Nephron (organoid): Measurements from ENCODE around the gene ARHGEF6.

Experiments used
- H3K27ac Mint-ChIP-seq, 3 experiments: 2 replicates each; pipeline ENCODE4 v1.8.0; 2020; ENCODE audit warnings: mixed read lengths in 3 of 3, mild to moderate bottlenecking in 2 of 3, moderate library complexity in 1 of 3
- H3K27me3 Mint-ChIP-seq: 2 replicates; pipeline ENCODE4 v1.8.0; 2021; ENCODE audit warnings: low read depth, mild to moderate bottlenecking, moderate library complexity, mixed read lengths
- H3K36me3 Mint-ChIP-seq: 2 replicates; pipeline ENCODE4 v1.8.0; 2020; ENCODE audit warnings: low read depth, mixed read lengths
- H3K4me1 Mint-ChIP-seq: 2 replicates; pipeline ENCODE4 v1.8.0; 2020; ENCODE audit warnings: mixed read lengths
- H3K4me3 Mint-ChIP-seq, 3 experiments: 2 replicates each; pipeline ENCODE4 v1.8.0; 2020; ENCODE audit warnings: mild to moderate bottlenecking in 3 of 3, mixed read lengths in 3 of 3, moderate library complexity in 2 of 3
- H3K9me3 Mint-ChIP-seq: 2 replicates; pipeline ENCODE4 v1.8.0; 2020; ENCODE audit warnings: mixed read lengths
- CTCF ChIP-seq, 3 experiments: fragments of 200-600 bp; sonication (generic); IDR thresholded peaks; one replicate each; pipeline ENCODE4 v1.5.0; 2021; ENCODE audit warnings: antibody characterized with exemption in 3 of 3; ENCODE audit not compliant: unreplicated experiment in 3 of 3

Gene ARHGEF6

GRCh38 chrX:136639506-136640176 lies 141.1 kb downstream of the ARHGEF6 start:
- Mint-ChIP-seq H3K36me3 (no peaks in the 10 kb centered on the region), H3K9me3 (peaks cover 10% of the 10 kb centered on the region), H3K4me3 (no peak overlapping the region), H3K4me1 (peaks cover 13% of the 10 kb centered on the region), H3K27me3 (no peaks in the 10 kb centered on the region), H3K27ac (no peak overlapping the region)
- no peak for TF ChIP-seq CTCF (IDR thresholded peaks at IDR 0.05; ENCODE audit: unreplicated experiment in 3 of 3)

GRCh38 chrX:136636121-136636520 lies 144.6 kb downstream of the ARHGEF6 start:
- Mint-ChIP-seq H3K27me3 (no peaks in the 10 kb centered on the region), H3K4me1 (peaks cover 13% of the 10 kb centered on the region)

GRCh38 chrX:136635235-136635634 lies 145.5 kb downstream of the ARHGEF6 start:
- Mint-ChIP-seq H3K4me3 (no peak overlapping the region), H3K4me1 (peaks cover 13% of the 10 kb centered on the region), H3K27me3 (no peaks in the 10 kb centered on the region), H3K9me3 (peaks cover 10% of the 10 kb centered on the region), H3K27ac (peak overlapping the region in 1 of 3 experiments; percentile 19), H3K36me3 (no peaks in the 10 kb centered on the region)
- no peak for TF ChIP-seq CTCF (IDR thresholded peaks at IDR 0.05; ENCODE audit: unreplicated experiment in 3 of 3)

More at GRCh38 chrX:136636121-136636520, 144.6 kb downstream of the ARHGEF6 start:
- no peak overlapping the region for H3K4me3 Mint-ChIP-seq
- no peaks in the 10 kb centered on the region for H3K36me3 Mint-ChIP-seq
- no peak overlapping the region for H3K27ac Mint-ChIP-seq
- no peak for TF ChIP-seq CTCF (IDR thresholded peaks at IDR 0.05; ENCODE audit: unreplicated experiment in 3 of 3)
- H3K9me3 Mint-ChIP-seq = peaks cover 10% of the 10 kb centered on the region

GRCh38 chrX:136630881-136631280 lies 149.9 kb downstream of the ARHGEF6 start:
- Mint-ChIP-seq H3K27me3 (no peaks in the 10 kb centered on the region), H3K9me3 (peaks cover 4% of the 10 kb centered on the region)

GRCh38 chrX:136629084-136629750 lies 151.5 kb downstream of the ARHGEF6 start:
- Mint-ChIP-seq H3K4me1 (no peaks in the 10 kb centered on the region), H3K36me3 (no peaks in the 10 kb centered on the region), H3K27me3 (no peaks in the 10 kb centered on the region), H3K9me3 (peaks cover 7% of the 10 kb centered on the region), H3K4me3 (no peak overlapping the region), H3K27ac (no peak overlapping the region)
- TF ChIP-seq CTCF (IDR thresholded peaks at IDR 0.05; ENCODE audit: unreplicated experiment in 3 of 3) = no peak

More at GRCh38 chrX:136630881-136631280, 149.9 kb downstream of the ARHGEF6 start:
- Mint-ChIP-seq H3K36me3 (no peaks in the 10 kb centered on the region), H3K27ac (no peak overlapping the region), H3K4me1 (peaks cover 8% of the 10 kb centered on the region), H3K4me3 (no peak overlapping the region)
- TF ChIP-seq CTCF (IDR thresholded peaks at IDR 0.05; ENCODE audit: unreplicated experiment in 3 of 3) = no peak
